Activated CD4-positive, alpha-beta T cell treated with anti-CD3 and anti-CD28 coated beads, Interleukin-2, amount 50 U/mL, for 1 hour (primary cell): ENCODE data around the gene NCAPD2.
"Not testable (repeated sequence)": the region's sequence is repeated elsewhere in the genome, so short reads cannot be mapped to it uniquely, and the experiment has no call there.

Experiments used
- DNase-seq: peaks from one replicate; pipeline ENCODE4 v3.0.0-alpha.2; 2020

NCAPD2 gene

GRCh38 chr12:6552140-6552551 lies 58.2 kb downstream of the NCAPD2 start:
- no peak for DNase-seq

- DNase-seq = no peak
These were observed 59.4 kb downstream of the NCAPD2 start for GRCh38 chr12:6553051-6553868.

GRCh38 chr12:6554168-6555017 lies 60.5 kb downstream of the NCAPD2 start:
- peak; percentile 70 for DNase-seq

- DNase-seq = no peak
These were observed 61.3 kb downstream of the NCAPD2 start for GRCh38 chr12:6555018-6555691.

GRCh38 chr12:6556496-6556817 lies 62.6 kb downstream of the NCAPD2 start:
- DNase-seq = not testable (repeated sequence)

- no peak for DNase-seq
These were observed 63.0 kb downstream of the NCAPD2 start for GRCh38 chr12:6556857-6557256.

GRCh38 chr12:6558014-6558760 lies 64.3 kb downstream of the NCAPD2 start:
- peak; percentile 34 for DNase-seq

GRCh38 chr12:6559500-6559899 lies 65.6 kb downstream of the NCAPD2 start:
- no peak for DNase-seq

- DNase-seq = no peak
These were observed 66.8 kb downstream of the NCAPD2 start for GRCh38 chr12:6560501-6561205.

- no peak for DNase-seq
These were observed 69.0 kb downstream of the NCAPD2 start for GRCh38 chr12:6562881-6563280.

GRCh38 chr12:6563448-6564050 lies 69.6 kb downstream of the NCAPD2 start:
- peak; percentile 71 for DNase-seq

- DNase-seq = no peak
These were observed 73.3 kb downstream of the NCAPD2 start for GRCh38 chr12:6567112-6567670.

- DNase-seq = no peak
These were observed 75.4 kb downstream of the NCAPD2 start for GRCh38 chr12:6569312-6569711.

GRCh38 chr12:6569786-6570185 lies 75.9 kb downstream of the NCAPD2 start:
- no peak for DNase-seq

GRCh38 chr12:6570264-6570887 lies 76.5 kb downstream of the NCAPD2 start:
- peak; percentile 41 for DNase-seq

GRCh38 chr12:6573001-6573400 lies 79.1 kb downstream of the NCAPD2 start:
- DNase-seq = no peak

GRCh38 chr12:6574576-6575295 lies 80.8 kb downstream of the NCAPD2 start:
- DNase-seq = no peak

- DNase-seq = no peak
These were observed 81.7 kb downstream of the NCAPD2 start for GRCh38 chr12:6575648-6576047.
